ENCODE data around the gene HGFAC.
"Not testable (repeated sequence)": the region's sequence is repeated elsewhere in the genome, so short reads cannot be mapped to it uniquely, and the experiment has no call there.

The HGFAC gene

GRCh38 chr4:3441501-3442459 is at the start of gene HGFAC:
TSS of gene HGFAC (plus strand) at chr4:3441968. CDS start at chr4:3442002, 34 bp downstream.
- no peak for DNase-seq

- no peak for DNase-seq
Observed at GRCh38 chr4:3392321-3392720, 49.4 kb upstream of the HGFAC start.

GRCh38 chr4:3393171-3393570 is 48.6 kb upstream of the HGFAC start:
- DNase-seq: no peak

- no peak for DNase-seq
Observed at GRCh38 chr4:3396600-3396999, 45.2 kb upstream of the HGFAC start.

- DNase-seq: no peak
Observed at GRCh38 chr4:3397128-3397527, 44.6 kb upstream of the HGFAC start.

GRCh38 chr4:3399277-3400194 is 42.2 kb upstream of the HGFAC start:
- peak; percentile 34 for DNase-seq

GRCh38 chr4:3401436-3402171 is 40.2 kb upstream of the HGFAC start:
- DNase-seq: no peak

- no peak for DNase-seq
Observed at GRCh38 chr4:3402491-3403347, 39.0 kb upstream of the HGFAC start.

GRCh38 chr4:3403348-3403906 is 38.3 kb upstream of the HGFAC start:
- DNase-seq: no peak

GRCh38 chr4:3404546-3404945 is 37.2 kb upstream of the HGFAC start:
- DNase-seq: no peak

GRCh38 chr4:3405176-3405575 is 36.6 kb upstream of the HGFAC start:
- no peak for DNase-seq

- DNase-seq: no peak
Observed at GRCh38 chr4:3406021-3406420, 35.7 kb upstream of the HGFAC start.

GRCh38 chr4:3406431-3406830 is 35.3 kb upstream of the HGFAC start:
- no peak for DNase-seq

GRCh38 chr4:3407171-3407771 is 34.5 kb upstream of the HGFAC start:
- no peak for DNase-seq

- DNase-seq: no peak
Observed at GRCh38 chr4:3407930-3408792, 33.6 kb upstream of the HGFAC start.

- no peak for DNase-seq
Observed at GRCh38 chr4:3408793-3409330, 32.9 kb upstream of the HGFAC start.

- DNase-seq: no peak
Observed at GRCh38 chr4:3409571-3410091, 32.1 kb upstream of the HGFAC start.

GRCh38 chr4:3410401-3411135 is 31.2 kb upstream of the HGFAC start:
- DNase-seq: no peak

GRCh38 chr4:3411190-3411589 is 30.6 kb upstream of the HGFAC start:
- not testable (repeated sequence) for DNase-seq

All from hematopoietic multipotent progenitor cell treated with erythropoietin and hydrocortisone succinate and interleukin-3 and kit ligand, for 6 days (in vitro differentiated cells).